Activated T-cell treated with anti-CD3 and anti-CD28 coated beads, Interleukin-2, amount 50 U/mL, for 72 hours (primary cell): ENCODE measurements around the gene PARD3. TPM values are rescaled to one million over a fixed set of nuclear protein-coding genes. Genes with fewer than 3 reads are reported as not detected.
"Not testable (repeated sequence)": the region's sequence is repeated elsewhere in the genome, so short reads cannot be mapped to it uniquely, and the experiment has no call there.

ENCODE experiments used
- ATAC-seq, 2 donors: fragments of 150-1000 bp; cut with Tn5 transposase; replicated peaks in 1 of 2; 2 replicates each; pipeline ENCODE4 v1.10.0; 2021; ENCODE audit warnings: moderate library complexity in 2 of 2, mild to moderate bottlenecking in 1 of 2
- DNase-seq, 2 donors: peaks; one replicate each; pipeline ENCODE4 v3.0.0; 2021 to 2022; ENCODE audit warnings: mixed read lengths in 1 of 2
- H3K27ac Mint-ChIP-seq: one replicate; pipeline ENCODE4 v1.8.0; 2022; ENCODE audit warnings: mild to moderate bottlenecking, moderate library complexity, mixed read lengths
- H3K27me3 Mint-ChIP-seq: one replicate; pipeline ENCODE4 v1.8.0; 2022; ENCODE audit warnings: low read depth, mixed read lengths
- H3K36me3 Mint-ChIP-seq, 2 donors: one replicate each; pipeline ENCODE4 v1.8.0; 2022; ENCODE audit warnings: mixed read lengths in 2 of 2, mild to moderate bottlenecking in 1 of 2; ENCODE audit not compliant: insufficient read depth in 2 of 2
- H3K4me1 Mint-ChIP-seq: one replicate; pipeline ENCODE4 v1.8.0; 2022; ENCODE audit warnings: low read depth, mixed read lengths
- H3K4me3 Mint-ChIP-seq, 2 donors: one replicate each; pipeline ENCODE4 v1.8.0; 2022; ENCODE audit warnings: mild to moderate bottlenecking in 2 of 2, mixed read lengths in 2 of 2, moderate library complexity in 2 of 2
- H3K9me3 Mint-ChIP-seq, 2 donors: one replicate each; pipeline ENCODE4 v1.8.0; 2022; ENCODE audit warnings: mixed read lengths in 2 of 2
- total RNA-seq, 2 donors: library from RNA; stranded (reverse); gene quantifications; one replicate each; pipeline ENCODE4 v1.2.3, GENCODE V29; 2022

PARD3 gene
- total RNA-seq, 2 donors from 2014 or later = 2.3 to 3.7 TPM

GRCh38 chr10:34801097-34801733, 13.9 kb downstream of the PARD3 start:
- no peak for ATAC-seq
- H3K4me3 Mint-ChIP-seq = no peak overlapping the region
- H3K9me3 Mint-ChIP-seq = no peaks in the 10 kb centered on the region
- no peaks in the 10 kb centered on the region for H3K4me1 Mint-ChIP-seq
- H3K27me3 Mint-ChIP-seq = no peaks in the 10 kb centered on the region
- no peak for DNase-seq
- H3K27ac Mint-ChIP-seq = no peak overlapping the region
- no peaks in the 10 kb centered on the region for H3K36me3 Mint-ChIP-seq

- no peak for ATAC-seq
- no peak for DNase-seq
- no peaks in the 10 kb centered on the region for H3K9me3 Mint-ChIP-seq
- no peak overlapping the region for H3K4me3 Mint-ChIP-seq
- H3K4me1 Mint-ChIP-seq = no peaks in the 10 kb centered on the region
- no peak overlapping the region for H3K27ac Mint-ChIP-seq
- no peaks in the 10 kb centered on the region for H3K36me3 Mint-ChIP-seq
- H3K27me3 Mint-ChIP-seq = no peaks in the 10 kb centered on the region
Measured at GRCh38 chr10:34800624-34801023, 14.5 kb downstream of the PARD3 start.

GRCh38 chr10:34798654-34799053, 16.4 kb downstream of the PARD3 start:
- ATAC-seq (no peak), DNase-seq (no peak)
- no peaks in the 10 kb centered on the region for H3K9me3 Mint-ChIP-seq
- no peak overlapping the region for H3K4me3 Mint-ChIP-seq
- no peaks in the 10 kb centered on the region for H3K4me1 Mint-ChIP-seq
- H3K36me3 Mint-ChIP-seq = no peaks in the 10 kb centered on the region
- no peaks in the 10 kb centered on the region for H3K27me3 Mint-ChIP-seq
- H3K27ac Mint-ChIP-seq = no peak overlapping the region

- Mint-ChIP-seq H3K9me3 (no peaks in the 10 kb centered on the region), H3K4me3 (no peak overlapping the region), H3K4me1 (no peaks in the 10 kb centered on the region), H3K27ac (no peak overlapping the region), H3K27me3 (peaks cover 5% of the 10 kb centered on the region), H3K36me3 (no peaks in the 10 kb centered on the region)
- ATAC-seq = no peak
- no peak for DNase-seq
Measured at GRCh38 chr10:34797155-34797554, 17.9 kb downstream of the PARD3 start.

- DNase-seq (no peak), ATAC-seq (no peak)
- Mint-ChIP-seq H3K36me3 (no peaks in the 10 kb centered on the region), H3K4me1 (no peaks in the 10 kb centered on the region), H3K9me3 (no peaks in the 10 kb centered on the region), H3K27ac (no peak overlapping the region), H3K27me3 (peaks cover 5% of the 10 kb centered on the region), H3K4me3 (no peak overlapping the region)
Measured at GRCh38 chr10:34796133-34796532, 19.0 kb downstream of the PARD3 start.

- no peak for DNase-seq
- peaks cover 5% of the 10 kb centered on the region for H3K27me3 Mint-ChIP-seq
- ATAC-seq = no peak
- H3K36me3 Mint-ChIP-seq = no peaks in the 10 kb centered on the region
- no peak overlapping the region for H3K27ac Mint-ChIP-seq
- no peak overlapping the region for H3K4me3 Mint-ChIP-seq
- no peaks in the 10 kb centered on the region for H3K9me3 Mint-ChIP-seq
- H3K4me1 Mint-ChIP-seq = no peaks in the 10 kb centered on the region
Measured at GRCh38 chr10:34795334-34795733, 19.8 kb downstream of the PARD3 start.

- no peak for ATAC-seq
- no peak for DNase-seq
- Mint-ChIP-seq H3K4me3 (no peak overlapping the region), H3K36me3 (no peaks in the 10 kb centered on the region), H3K27ac (no peak overlapping the region), H3K4me1 (no peaks in the 10 kb centered on the region), H3K27me3 (peaks cover 5% of the 10 kb centered on the region), H3K9me3 (no peaks in the 10 kb centered on the region)
Measured at GRCh38 chr10:34794835-34795234, 20.3 kb downstream of the PARD3 start.

GRCh38 chr10:34793581-34793980, 21.5 kb downstream of the PARD3 start:
- not testable (repeated sequence) for H3K27me3 Mint-ChIP-seq, H3K9me3 Mint-ChIP-seq

GRCh38 chr10:34792881-34793280, 22.2 kb downstream of the PARD3 start:
- H3K9me3 Mint-ChIP-seq = no peaks in the 10 kb centered on the region
- peaks cover 5% of the 10 kb centered on the region for H3K27me3 Mint-ChIP-seq
- DNase-seq (no peak), ATAC-seq (no peak)
- no peak overlapping the region for H3K27ac Mint-ChIP-seq
- no peak overlapping the region for H3K4me3 Mint-ChIP-seq
- H3K36me3 Mint-ChIP-seq = no peaks in the 10 kb centered on the region
- no peaks in the 10 kb centered on the region for H3K4me1 Mint-ChIP-seq

More at GRCh38 chr10:34793581-34793980, 21.5 kb downstream of the PARD3 start:
- H3K4me3 Mint-ChIP-seq, H3K4me1 Mint-ChIP-seq, H3K27ac Mint-ChIP-seq, H3K36me3 Mint-ChIP-seq, ATAC-seq, DNase-seq: not testable (repeated sequence)

GRCh38 chr10:34791947-34792346, 23.1 kb downstream of the PARD3 start:
- no peaks in the 10 kb centered on the region for H3K36me3 Mint-ChIP-seq
- ATAC-seq = no peak

GRCh38 chr10:34791228-34791627, 23.9 kb downstream of the PARD3 start:
- DNase-seq = no peak
- no peak overlapping the region for H3K27ac Mint-ChIP-seq
- H3K4me1 Mint-ChIP-seq = no peaks in the 10 kb centered on the region
- no peak for ATAC-seq
- peaks cover 5% of the 10 kb centered on the region for H3K27me3 Mint-ChIP-seq
- no peaks in the 10 kb centered on the region for H3K36me3 Mint-ChIP-seq
- no peak overlapping the region for H3K4me3 Mint-ChIP-seq
- no peaks in the 10 kb centered on the region for H3K9me3 Mint-ChIP-seq

More at GRCh38 chr10:34791947-34792346, 23.1 kb downstream of the PARD3 start:
- Mint-ChIP-seq H3K4me3 (no peak overlapping the region), H3K9me3 (no peaks in the 10 kb centered on the region), H3K27ac (no peak overlapping the region), H3K27me3 (peaks cover 5% of the 10 kb centered on the region), H3K4me1 (no peaks in the 10 kb centered on the region)
- DNase-seq = no peak

- Mint-ChIP-seq H3K36me3 (no peaks in the 10 kb centered on the region), H3K4me3 (no peak overlapping the region), H3K4me1 (no peaks in the 10 kb centered on the region), H3K27ac (no peak overlapping the region), H3K27me3 (peaks cover 5% of the 10 kb centered on the region), H3K9me3 (no peaks in the 10 kb centered on the region)
- ATAC-seq = no peak
- DNase-seq = no peak
Measured at GRCh38 chr10:34789966-34790506, 25.1 kb downstream of the PARD3 start.

GRCh38 chr10:34786464-34786863, 28.6 kb downstream of the PARD3 start:
- H3K9me3 Mint-ChIP-seq = no peaks in the 10 kb centered on the region
- no peaks in the 10 kb centered on the region for H3K4me1 Mint-ChIP-seq
- no peak for ATAC-seq
- no peaks in the 10 kb centered on the region for H3K36me3 Mint-ChIP-seq
- no peak overlapping the region for H3K4me3 Mint-ChIP-seq
- H3K27ac Mint-ChIP-seq = no peak overlapping the region
- DNase-seq = no peak
- H3K27me3 Mint-ChIP-seq = peaks cover 14% of the 10 kb centered on the region

- no peak overlapping the region for H3K4me3 Mint-ChIP-seq
- H3K36me3 Mint-ChIP-seq = no peaks in the 10 kb centered on the region
- peaks cover 10% of the 10 kb centered on the region for H3K4me1 Mint-ChIP-seq
- no peaks in the 10 kb centered on the region for H3K9me3 Mint-ChIP-seq
- peaks cover 37% of the 10 kb centered on the region for H3K27me3 Mint-ChIP-seq
- DNase-seq = no peak
- no peak for ATAC-seq
- no peak overlapping the region for H3K27ac Mint-ChIP-seq
Measured at GRCh38 chr10:34781711-34782110, 33.4 kb downstream of the PARD3 start.
